ENCODE results near the gene PARP1. TPM values are rescaled to one million over a fixed set of nuclear protein-coding genes. Genes with fewer than 3 reads are reported as not detected.

Gene PARP1
- total RNA-seq, 1 donor from 2014 or later, result 91.1 TPM

DNA sequence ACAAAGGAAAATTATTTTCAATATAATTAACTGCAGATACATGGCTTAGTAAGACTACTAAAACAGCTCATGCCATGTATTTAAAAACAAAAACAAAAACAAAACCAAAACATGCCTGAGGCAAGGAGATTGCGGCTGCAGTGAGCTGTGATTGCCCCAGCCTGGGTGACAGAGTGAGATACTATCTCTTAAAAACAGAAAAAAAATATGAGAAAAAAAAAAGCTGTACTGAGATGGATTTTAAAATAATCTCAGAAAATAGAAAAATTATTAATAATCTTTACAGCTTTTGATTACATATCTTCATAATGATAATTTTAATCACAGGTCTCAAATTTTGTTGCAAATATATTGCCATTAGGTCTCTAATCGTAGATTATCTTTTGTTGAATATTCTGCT is 74.9 kb downstream of the PARP1 start:
- Histone ChIP-seq H3K4me3 (ENCODE audit: low read depth, low read length) (no peak overlapping the region), H3K27me3 (ENCODE audit: control insufficient read depth, insufficient read depth, low read length) (no peaks in the 10 kb centered on the region), H3K36me3 (ENCODE audit: control insufficient read depth, insufficient read depth, low read length) (no peaks in the 10 kb centered on the region)
- DNase-seq (ENCODE audit: low read depth), result no peak
- TF ChIP-seq, protein P1, sequence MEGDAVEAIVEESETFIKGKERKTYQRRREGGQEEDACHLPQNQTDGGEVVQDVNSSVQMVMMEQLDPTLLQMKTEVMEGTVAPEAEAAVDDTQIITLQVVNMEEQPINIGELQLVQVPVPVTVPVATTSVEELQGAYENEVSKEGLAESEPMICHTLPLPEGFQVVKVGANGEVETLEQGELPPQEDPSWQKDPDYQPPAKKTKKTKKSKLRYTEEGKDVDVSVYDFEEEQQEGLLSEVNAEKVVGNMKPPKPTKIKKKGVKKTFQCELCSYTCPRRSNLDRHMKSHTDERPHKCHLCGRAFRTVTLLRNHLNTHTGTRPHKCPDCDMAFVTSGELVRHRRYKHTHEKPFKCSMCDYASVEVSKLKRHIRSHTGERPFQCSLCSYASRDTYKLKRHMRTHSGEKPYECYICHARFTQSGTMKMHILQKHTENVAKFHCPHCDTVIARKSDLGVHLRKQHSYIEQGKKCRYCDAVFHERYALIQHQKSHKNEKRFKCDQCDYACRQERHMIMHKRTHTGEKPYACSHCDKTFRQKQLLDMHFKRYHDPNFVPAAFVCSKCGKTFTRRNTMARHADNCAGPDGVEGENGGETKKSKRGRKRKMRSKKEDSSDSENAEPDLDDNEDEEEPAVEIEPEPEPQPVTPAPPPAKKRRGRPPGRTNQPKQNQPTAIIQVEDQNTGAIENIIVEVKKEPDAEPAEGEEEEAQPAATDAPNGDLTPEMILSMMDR (IDR thresholded peaks at IDR 0.05; ENCODE audit: insufficient read depth, low read length, poor library complexity, severe bottlenecking), result no peak

DNA sequence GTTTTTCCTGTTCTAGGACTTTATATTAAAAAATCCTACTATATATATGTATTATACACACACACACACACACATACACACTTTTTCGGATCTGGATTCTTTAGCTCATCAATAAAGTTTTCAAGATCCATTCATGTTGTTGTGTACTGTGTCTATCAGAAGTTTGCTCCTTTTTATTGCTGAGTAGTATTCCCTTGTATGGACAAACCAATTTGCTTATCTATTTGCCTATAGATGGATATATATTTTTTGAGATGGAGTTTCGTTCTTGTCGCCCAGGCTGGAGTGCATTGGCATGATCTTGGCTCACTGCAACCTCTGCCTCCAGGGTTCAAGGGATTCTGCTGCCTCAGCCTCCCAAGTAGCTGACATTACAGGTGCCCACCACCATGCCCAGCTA is 78.7 kb downstream of the PARP1 start:
- DNase-seq (ENCODE audit: low read depth), result no peak
- no peaks in the 10 kb centered on the region for H3K27me3 ChIP-seq (ENCODE audit: control insufficient read depth, insufficient read depth, low read length)
- TF ChIP-seq, protein P1 (IDR thresholded peaks at IDR 0.05; ENCODE audit: insufficient read depth, low read length, poor library complexity, severe bottlenecking), result no peak
- no peaks in the 10 kb centered on the region for H3K36me3 ChIP-seq (ENCODE audit: control insufficient read depth, insufficient read depth, low read length)
- H3K4me3 ChIP-seq (ENCODE audit: low read depth, low read length), result no peak overlapping the region

DNA sequence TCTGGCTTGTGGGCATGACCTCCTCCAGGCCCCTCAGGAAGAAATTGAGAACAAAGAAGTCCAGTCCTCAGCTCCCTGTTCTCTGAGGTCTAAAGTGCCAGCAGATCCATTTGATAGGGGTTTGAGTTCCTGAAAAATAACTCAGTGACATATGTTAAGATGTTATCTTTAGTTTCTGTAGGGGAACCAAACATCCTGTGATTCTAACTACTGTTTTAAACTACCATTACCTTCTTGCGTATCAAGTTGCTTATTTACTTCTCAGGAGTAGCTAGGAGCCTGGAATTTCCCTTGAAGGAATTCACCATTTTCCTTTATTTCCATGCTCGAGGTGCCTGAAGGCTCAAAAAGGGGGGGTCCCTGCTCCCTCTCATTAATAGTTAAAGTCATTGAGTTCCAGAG is 80.1 kb downstream of the PARP1 start:
- DNase-seq (ENCODE audit: low read depth), result no peak
- H3K36me3 ChIP-seq (ENCODE audit: control insufficient read depth, insufficient read depth, low read length), result no peaks in the 10 kb centered on the region
- TF ChIP-seq, protein P1 (IDR thresholded peaks at IDR 0.05; ENCODE audit: insufficient read depth, low read length, poor library complexity, severe bottlenecking), result no peak
- H3K27me3 ChIP-seq (ENCODE audit: control insufficient read depth, insufficient read depth, low read length), result no peaks in the 10 kb centered on the region
- no peak overlapping the region for H3K4me3 ChIP-seq (ENCODE audit: low read depth, low read length)

DNA sequence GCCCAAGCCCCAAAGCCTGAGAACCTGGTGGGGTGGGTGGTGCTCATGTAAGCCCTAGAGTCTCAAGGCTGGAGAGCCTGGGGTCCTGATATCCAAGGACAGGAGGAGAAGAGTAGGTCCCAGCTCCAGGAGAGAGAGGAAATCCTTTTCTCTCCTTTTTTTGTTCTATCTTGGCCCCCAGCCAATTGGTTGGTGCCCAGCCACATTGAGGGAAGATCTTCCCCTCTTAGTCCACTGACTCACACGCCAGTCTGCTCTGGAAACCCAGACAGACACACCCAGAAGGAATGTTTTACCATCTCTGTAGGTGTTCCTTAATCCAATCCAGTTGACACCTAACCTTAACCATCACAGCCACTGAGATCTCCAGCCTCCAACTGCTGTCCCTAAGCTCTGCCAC is 82.7 kb downstream of the PARP1 start:
- H3K27me3 ChIP-seq (ENCODE audit: control insufficient read depth, insufficient read depth, low read length), result no peaks in the 10 kb centered on the region
- no peak overlapping the region for H3K4me3 ChIP-seq (ENCODE audit: low read depth, low read length)
- no peaks in the 10 kb centered on the region for H3K36me3 ChIP-seq (ENCODE audit: control insufficient read depth, insufficient read depth, low read length)
- TF ChIP-seq, protein P1 (IDR thresholded peaks at IDR 0.05; ENCODE audit: insufficient read depth, low read length, poor library complexity, severe bottlenecking), result no peak
- DNase-seq (ENCODE audit: low read depth), result no peak

DNA sequence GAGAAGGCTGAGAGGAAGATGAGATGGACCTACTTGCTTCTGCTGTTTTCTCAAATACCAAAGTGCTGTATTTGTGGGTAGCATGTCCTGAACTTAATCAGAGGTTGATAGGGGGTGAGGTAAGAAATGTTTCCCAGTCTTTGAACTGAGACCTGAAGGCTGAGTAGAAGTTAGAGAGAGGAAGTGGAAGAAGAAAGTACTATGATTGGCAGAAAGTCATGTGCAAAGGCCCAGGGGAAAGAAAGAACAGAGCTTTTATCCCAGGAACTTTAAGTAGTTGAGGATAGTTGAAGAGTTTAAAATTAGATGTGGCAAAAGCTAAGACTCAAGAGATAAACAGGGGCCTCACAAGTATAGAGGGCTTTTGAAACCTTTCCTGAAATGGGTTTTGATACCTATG is 83.4 kb downstream of the PARP1 start:
- no peak for DNase-seq (ENCODE audit: low read depth)
- TF ChIP-seq, protein P1 (IDR thresholded peaks at IDR 0.05; ENCODE audit: insufficient read depth, low read length, poor library complexity, severe bottlenecking), result no peak
- no peaks in the 10 kb centered on the region for H3K36me3 ChIP-seq (ENCODE audit: control insufficient read depth, insufficient read depth, low read length)
- no peaks in the 10 kb centered on the region for H3K27me3 ChIP-seq (ENCODE audit: control insufficient read depth, insufficient read depth, low read length)
- no peak overlapping the region for H3K4me3 ChIP-seq (ENCODE audit: low read depth, low read length)

DNA sequence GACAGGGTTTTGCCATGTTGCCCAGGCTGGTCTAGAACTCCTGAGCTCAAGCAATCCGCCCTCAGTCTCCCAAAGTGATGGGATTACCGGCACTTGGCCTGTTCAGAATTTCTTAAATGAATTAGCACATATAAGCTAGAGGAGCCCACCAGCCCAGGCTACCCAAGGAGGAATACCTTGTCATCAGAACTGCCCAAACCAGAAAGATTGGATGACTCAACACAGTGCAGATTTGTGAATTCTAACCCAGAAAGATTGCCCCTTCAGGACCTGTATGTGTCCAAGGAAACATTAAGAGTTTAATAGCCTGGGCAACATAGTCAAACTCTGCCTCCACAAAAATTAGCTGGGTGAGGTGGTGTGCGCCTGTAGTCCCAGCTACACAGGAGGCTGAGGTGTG is 84.9 kb downstream of the PARP1 start:
- no peak for DNase-seq (ENCODE audit: low read depth)

More for the DNA sequence above, 84.9 kb downstream of the PARP1 start:
- H3K27me3 ChIP-seq (ENCODE audit: control insufficient read depth, insufficient read depth, low read length), result no peaks in the 10 kb centered on the region
- TF ChIP-seq, protein P1 (IDR thresholded peaks at IDR 0.05; ENCODE audit: insufficient read depth, low read length, poor library complexity, severe bottlenecking), result no peak
- no peak overlapping the region for H3K4me3 ChIP-seq (ENCODE audit: low read depth, low read length)
- H3K36me3 ChIP-seq (ENCODE audit: control insufficient read depth, insufficient read depth, low read length), result no peaks in the 10 kb centered on the region

Data from kidney epithelial cell (primary cell).